Right forelimb (tissue), 1 donor: ENCODE data around the gene SGK1.
"Not testable (repeated sequence)": the region's sequence is repeated elsewhere in the genome, so short reads cannot be mapped to it uniquely, and the experiment has no call there.

Experiments
- DNase-seq: peaks from one replicate; pipeline ENCODE4 v3.0.0-alpha.2; 2018

The SGK1 gene

GRCh38 chr6:134326192-134326591 is 8.3 kb upstream of the SGK1 start:
- not testable (repeated sequence) for DNase-seq

DNA sequence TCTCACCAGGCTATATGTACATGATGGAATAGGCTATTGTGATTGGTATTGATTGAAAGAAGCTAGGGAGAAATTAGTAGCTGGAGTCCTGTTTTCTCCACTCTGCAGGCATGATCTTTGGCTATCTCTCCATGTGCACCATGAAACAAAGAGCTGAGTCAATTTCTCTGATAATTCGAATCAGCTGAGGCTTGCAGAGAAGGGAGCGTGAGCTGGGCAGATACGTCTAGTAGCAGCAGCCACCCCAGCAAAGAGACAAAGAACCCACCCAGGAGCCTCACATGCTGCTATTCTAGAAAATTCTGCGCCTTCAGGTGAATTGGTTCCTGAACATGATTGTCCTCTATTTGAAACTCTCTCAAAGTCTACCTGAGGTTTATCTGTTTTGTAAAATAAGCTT is 6.9 kb upstream of the SGK1 start:
- no peak for DNase-seq

- DNase-seq: no peak
Observed at GRCh38 chr6:134324141-134324540, 6.2 kb upstream of the SGK1 start.

GRCh38 chr6:134323698-134324097 is 5.8 kb upstream of the SGK1 start:
- DNase-seq: no peak

- DNase-seq: no peak
Observed at GRCh38 chr6:134323294-134323693, 5.4 kb upstream of the SGK1 start.

DNA sequence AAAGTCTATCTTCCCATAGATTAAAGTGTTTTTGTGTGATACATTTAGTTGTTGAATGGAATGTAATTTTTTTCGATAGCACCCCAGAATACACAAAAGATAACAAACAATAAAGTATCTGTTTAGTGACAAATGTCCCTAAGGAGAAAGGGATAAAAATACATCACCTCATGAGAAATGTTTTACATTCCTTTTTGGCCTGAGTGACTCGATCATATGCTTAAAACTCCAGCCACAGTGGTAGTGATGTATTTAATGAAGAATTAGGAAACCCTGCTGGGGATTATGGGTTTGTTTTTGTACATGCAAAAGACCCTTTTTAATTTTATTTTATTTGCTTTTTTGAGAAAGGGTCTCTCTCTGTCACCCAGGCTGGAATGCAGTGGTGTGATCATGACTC is 4.3 kb upstream of the SGK1 start:
- no peak for DNase-seq

- no peak for DNase-seq
Observed at GRCh38 chr6:134321246-134321645, 3.3 kb upstream of the SGK1 start.

- not testable (repeated sequence) for DNase-seq
Observed at GRCh38 chr6:134319686-134320085, 1.8 kb upstream of the SGK1 start.

GRCh38 chr6:134318974-134319281 is 1.0 kb upstream of the SGK1 start:
- DNase-seq: no peak

DNA sequence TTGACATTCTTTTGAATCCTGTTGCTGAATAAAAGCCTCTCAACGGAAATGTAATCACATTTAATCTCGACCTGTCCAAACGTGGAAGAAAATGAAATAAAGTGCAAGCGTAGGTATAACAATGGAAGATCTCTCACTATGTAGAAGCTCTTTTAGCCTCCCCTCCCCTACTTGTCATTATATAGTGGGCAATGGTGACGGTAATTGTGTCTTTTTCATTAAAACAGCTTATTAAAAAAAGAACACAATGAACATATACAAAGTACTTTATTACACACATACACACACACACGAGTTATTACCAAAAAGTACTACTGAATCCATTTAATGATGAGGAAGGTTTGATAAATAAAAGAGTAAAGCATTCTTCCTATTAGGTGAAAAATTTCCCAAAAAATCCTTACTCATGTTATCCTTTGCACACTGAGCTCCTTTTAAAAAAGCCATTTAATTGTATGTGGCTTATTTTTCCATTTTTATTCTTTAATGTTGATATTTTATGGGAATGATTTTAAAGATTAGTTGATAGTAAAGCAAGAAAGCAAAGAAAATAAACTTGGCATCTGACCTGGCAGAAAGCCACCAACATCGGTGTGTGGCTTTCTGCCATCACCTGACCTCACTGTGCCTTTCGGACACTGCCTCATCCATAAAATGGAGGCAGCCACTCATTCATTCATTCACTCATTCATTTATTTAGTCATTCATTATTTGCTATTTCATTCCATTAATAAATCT is 493 bp upstream of the SGK1 start:
- DNase-seq: no peak

DNA sequence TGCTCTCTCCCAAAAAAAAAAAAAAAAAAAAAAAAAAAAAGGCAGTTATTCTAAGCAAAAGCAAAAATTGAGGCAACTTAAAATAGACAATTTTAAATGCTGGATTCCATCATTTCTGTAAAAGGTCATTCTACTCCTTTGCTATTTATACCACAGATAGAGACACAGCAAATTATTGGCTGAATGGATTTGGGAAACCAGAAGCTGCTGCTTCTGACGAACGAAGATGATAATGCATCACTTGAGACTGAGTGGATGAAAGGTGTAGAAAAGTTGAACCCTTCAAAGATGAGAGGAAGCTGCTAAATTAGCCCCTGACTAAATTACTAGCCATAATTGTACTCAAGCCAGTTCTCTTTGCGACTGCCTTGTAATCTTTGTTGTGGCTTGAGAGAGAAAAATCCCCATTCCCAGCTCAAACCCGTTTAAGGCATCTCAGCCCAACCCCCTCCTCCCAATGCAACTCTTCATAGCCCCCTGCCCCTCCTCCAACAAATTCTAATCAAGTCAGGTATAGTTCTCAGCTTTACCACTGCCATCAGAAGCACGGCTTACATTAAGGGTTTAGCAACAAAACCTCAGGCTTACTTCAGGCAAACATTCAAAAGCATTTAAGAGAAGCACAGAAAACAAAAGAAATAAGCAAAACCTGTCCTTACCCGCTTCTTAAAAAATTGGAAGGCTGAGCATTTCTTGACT is 1.0 kb downstream of the SGK1 start:
- DNase-seq: no peak

DNA sequence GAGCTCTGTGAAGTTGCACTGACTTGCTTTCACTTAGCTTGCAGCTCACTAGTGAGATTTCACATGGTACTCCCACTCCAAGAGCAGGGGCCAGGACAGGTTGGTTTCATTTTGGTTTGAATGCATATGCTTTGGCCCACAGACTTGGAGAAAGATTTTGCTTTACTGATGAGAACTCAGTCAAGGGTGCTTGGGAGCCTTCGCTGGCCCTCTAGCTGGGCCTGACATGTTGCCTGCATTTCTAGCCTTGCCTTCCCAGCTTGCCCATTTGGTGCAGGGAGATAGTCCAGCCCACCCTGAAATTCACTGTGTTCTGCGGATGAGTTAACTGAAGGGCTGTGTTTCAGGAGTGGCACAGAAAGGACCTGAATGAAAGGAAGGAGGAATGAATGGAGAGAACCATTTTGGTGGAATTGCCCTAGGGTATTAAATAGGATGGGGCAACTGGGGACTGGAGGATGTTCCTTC is 1.9 kb downstream of the SGK1 start:
- no peak for DNase-seq

DNA sequence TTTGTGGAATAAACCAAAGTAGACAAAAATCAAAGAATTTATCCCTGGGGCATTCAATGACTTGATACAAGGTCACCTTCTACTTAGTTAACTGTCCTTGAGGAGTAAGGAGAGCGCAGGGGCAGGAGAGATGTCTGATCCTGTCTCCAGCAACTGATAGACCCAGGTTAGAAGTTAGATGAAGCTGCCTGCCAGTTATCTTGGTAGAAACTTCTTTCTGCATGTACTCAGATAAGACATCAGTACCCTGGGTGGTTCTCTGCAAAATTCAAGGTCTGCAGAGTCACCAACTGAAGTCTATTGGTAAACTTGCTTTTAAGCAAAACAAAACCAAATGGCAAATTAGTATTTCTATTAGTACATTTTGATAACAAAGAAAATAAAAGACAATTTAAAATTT is 2.7 kb downstream of the SGK1 start:
- DNase-seq: no peak

DNA sequence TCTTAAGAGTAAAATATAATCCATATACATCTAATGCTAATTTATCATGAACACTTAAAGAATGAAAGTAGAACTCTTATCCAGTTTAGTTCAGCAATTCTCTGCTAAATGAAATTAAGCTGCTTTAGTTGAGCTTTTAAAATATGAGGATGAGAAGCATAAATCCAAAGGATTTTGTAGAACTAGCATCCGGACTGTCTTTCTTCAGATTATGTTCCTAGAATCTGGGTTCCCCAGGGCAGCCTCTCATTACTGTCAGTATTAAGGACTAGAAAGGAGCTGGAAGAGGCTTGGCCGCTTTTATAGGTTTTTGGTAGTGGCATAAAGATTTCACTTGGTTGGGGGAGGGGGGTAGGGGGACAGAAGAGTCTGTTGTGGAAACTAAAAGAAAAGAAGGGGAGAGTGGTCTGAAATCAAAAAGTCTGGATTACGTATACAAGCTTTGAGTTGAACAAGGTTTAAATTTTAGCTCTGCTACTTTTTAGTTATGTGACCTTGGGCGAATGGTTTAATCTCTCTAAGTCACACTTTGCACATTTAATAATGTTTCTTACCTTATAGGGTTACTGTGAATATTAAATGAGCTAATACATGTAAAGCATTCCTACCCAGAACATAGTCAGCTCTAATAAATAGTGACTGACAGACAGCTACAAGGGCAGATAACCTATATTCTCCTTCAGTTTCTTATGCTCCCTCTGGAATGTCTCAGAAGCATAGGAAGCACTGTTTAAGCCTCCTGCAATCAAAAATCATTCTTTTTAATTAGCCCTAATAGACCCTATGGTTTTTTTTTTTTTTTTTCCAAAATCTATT is 3.7 kb downstream of the SGK1 start:
- no peak for DNase-seq

GRCh38 chr6:134312038-134312660 is 5.8 kb downstream of the SGK1 start:
- DNase-seq: no peak

DNA sequence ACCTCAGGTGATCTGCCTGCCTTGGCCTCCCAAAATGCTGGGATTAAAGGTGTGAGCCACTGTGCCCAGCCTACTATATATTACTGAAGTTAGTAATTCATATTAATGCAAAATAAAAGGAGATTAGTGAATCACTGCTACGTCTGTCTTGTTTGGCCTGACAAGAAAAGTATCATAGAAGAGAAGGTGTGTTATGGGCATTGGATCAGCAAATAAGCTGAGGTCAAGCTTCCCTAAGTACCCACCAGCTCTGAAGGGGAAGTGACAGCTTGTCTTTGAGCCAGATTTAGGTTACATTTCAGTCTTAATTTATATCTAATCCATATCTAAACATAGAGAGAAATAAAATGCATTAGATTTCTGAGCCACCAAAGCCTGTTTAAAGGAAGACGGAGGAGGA is 7.1 kb downstream of the SGK1 start:
- DNase-seq: no peak

- DNase-seq: no peak
Observed at GRCh38 chr6:134309983-134310605, 7.8 kb downstream of the SGK1 start.

DNA sequence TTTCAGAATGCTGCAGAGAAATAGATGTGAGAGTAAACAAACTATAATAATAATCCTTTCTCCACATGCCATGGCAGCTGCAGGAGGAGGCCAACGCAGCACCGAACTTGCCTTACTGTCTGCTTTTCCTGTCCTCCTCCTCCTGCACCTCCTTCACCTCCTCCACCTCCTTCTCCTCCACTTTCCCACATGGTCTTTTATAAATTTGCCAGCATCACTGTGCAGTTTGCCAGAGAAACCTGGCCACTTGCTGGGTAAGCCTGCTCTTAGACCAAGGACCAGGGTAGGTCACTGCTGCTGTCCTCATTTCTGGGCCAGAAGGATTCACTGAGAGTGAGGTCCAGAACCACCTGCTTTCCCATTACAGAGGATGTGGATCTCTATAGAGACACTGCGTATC is 8.7 kb downstream of the SGK1 start:
- no peak for DNase-seq

- DNase-seq: no peak
Observed at GRCh38 chr6:134308800-134309199, 9.1 kb downstream of the SGK1 start.

DNA sequence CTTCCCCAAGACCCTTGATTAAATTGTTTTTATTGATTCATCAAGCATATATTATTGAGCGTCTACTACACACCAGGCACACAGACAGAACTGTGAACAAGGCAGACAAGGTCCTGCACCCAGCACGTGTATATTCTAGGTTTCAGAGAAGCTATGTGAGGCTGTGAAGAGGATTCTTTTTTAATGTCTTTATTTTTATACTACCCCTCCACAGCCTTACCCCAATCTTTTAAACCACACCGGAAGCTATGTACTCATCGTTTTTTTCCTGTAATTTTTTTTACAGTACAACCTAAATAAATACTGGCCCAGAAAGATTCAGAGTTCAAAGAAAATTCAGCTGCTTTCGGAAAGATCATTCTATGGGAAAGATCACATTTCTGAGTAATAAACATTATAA is 10.0 kb downstream of the SGK1 start:
- DNase-seq: no peak

GRCh38 chr6:134307075-134307474 is 10.8 kb downstream of the SGK1 start:
- DNase-seq: no peak

DNA sequence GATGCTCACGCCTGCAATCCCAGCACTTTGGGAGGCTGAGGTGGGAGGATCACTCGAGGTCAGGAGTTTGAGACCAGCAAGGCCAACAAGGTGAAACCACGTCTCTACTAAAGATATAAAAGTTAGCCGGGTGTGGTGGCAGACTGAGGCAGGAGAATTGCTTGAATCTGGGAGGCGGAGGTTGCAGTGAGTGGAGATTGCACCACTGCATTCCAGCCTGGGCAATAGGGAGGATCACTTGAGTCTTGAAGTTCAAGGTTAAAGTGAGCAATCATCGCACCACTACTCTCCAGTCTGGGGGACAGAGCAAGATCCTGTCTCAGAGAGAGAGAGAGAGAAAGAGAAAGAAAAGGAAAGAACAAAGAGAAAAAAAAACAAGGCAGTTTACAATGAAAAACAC is 13.5 kb downstream of the SGK1 start:
- DNase-seq: not testable (repeated sequence)

GRCh38 chr6:134303891-134304290 is 14.0 kb downstream of the SGK1 start:
- DNase-seq: no peak
